GM19372 (cell line): Measurements from ENCODE around the gene MTX3.

Experiments
- ATAC-seq: cut with Tn5 transposase; IDR thresholded peaks from one replicate; pipeline ENCODE4 v1.9.1; 2021; ENCODE audit warnings: mild to moderate bottlenecking, low read depth, moderate library complexity; ENCODE audit not compliant: unreplicated experiment

Gene MTX3

DNA sequence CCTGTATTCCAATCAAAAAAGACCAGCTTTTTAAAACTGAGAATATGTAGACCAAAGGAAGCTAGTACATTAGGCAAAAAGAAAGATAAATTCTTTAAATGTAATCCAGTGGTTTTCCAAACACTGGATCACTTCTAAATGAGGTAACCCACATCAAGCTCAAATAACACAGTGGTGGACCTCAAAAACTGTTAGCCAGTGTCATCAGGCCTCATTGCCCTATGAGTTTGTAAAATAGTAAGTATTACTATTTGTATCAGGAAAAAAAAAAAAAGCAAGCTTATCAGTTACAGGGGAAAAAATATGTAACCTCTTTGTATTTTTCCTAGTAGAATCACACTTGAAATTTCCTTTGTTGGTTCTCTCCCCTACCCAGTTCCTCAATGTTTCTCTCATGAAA lies 6.7 kb downstream of the MTX3 start:
- ATAC-seq, result no peak

DNA sequence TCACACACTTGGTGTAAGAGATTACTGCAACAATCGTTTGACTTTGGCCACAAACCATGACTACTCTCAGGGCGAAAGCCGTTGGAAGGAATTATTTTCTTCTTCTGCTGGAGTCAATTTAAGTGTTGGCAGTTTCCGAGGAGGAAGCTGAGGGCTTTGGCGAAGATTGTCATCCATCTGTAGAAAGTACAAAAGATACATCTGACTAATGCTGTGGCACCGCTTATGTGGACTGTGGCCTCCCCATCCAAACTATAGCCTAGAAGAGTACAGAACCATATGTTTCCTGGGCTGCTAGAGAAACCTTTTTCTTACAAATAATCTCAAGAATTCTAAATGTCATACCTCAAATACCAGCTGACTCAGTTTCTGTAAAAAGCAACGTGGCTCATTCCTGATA lies 7.4 kb downstream of the MTX3 start:
- no peak for ATAC-seq

DNA sequence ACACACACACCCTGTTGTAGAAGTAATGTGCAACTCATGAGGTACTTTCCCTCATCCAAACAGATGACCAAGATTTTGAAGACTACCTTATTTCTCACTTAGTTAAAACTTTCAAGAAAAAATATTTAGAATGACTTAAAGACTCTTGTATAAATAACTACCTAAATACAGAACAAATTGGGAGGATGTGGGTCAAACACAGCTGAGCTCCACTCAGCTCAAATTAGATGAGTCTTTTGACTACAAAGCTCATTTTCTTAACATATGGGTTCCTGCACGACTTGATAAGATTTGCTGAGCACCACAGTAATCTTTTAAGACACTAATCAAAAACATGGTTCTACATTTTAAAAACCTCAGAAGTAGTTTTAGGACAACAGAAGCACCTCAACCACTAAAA lies 8.9 kb downstream of the MTX3 start:
- no peak for ATAC-seq

DNA sequence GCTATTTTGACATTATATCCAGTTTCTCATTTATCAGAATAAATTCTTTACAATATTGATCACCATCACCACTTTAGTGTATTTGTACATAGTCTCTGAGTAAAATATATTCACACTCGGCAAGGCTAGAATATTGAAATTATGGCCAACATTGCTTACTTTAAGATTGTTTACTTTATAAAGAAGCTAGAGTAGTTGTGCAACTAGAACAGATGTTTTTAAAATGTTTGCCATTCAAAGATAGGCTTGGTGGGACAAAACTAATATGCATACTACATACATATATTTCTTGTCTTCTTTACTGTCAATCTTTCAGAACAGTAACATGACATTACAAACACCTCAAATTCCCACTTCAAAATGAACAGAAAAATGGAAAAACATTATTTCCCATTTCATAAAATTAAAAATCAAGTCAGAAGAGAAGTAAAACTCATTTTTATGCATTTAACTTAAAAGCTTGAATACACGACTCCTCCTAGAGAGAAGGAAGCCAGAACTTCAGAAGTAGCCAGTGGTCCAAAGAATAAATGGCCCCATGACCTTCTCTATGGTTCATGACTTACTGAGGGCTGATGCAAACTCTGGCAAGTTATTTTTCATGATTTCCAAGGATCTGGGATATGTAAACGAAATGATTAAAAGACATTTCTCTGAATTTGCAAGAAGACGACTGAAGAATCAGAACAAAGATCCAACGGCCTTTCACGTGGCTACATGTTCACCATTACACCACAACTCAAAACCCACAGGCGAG lies 14.1 kb downstream of the MTX3 start:
- ATAC-seq, result no peak

DNA sequence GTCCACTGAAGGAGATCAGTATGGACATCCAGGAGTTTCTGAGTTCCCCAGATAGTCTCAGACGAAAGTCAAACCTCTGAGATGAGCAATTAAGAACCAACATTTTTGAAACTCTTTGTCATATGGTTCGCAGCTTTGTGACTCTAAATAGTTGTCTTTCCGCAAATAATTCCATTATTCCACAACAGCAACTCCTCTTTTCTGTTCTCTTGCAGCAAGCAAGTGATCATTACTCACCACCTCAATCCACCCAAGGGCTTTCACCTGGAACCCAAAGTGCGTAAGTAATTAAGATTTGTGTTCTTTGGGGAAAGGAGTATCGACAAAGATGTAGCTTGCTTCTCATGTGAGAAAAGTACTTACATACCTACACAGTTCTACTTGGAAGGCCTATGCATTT lies 15.6 kb downstream of the MTX3 start:
- ATAC-seq, result no peak

DNA sequence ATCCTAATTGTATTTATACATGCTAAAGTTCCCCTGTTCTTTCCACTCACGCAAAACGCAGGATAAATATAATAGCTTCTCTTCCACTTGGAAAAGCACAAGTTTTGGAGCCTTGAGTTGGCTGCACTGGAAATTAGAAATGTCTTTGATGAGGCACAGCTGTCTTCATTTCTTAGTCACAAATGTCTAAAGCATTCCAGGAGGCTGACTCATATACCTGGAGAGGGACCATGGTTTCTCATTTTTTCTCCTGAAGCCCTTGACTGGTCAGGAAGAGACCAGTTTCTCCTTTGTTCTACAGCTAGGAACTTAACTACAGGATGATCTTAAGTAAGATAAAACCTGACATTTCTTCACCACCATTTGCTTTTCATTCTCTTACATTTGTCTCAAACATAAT lies 16.2 kb downstream of the MTX3 start:
- no peak for ATAC-seq

DNA sequence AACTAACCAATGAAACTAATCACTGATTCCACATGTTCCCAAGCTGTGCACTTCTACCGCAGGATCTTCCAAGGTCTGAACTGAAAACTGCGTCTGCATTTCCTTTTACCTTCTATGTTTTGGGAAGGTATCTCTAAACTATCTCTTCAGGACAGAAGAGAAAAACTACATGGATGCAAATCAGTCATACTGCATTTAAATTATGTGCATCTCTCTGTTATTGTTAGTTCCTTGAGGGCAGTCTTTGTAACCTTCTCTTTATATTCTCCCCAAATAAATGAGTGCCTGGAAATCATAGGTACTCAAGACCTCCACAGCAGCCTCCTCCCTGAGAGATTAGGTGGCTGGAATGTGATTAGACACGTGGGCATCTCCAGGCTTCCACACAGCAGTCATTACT lies 17.1 kb downstream of the MTX3 start:
- ATAC-seq, result no peak

DNA sequence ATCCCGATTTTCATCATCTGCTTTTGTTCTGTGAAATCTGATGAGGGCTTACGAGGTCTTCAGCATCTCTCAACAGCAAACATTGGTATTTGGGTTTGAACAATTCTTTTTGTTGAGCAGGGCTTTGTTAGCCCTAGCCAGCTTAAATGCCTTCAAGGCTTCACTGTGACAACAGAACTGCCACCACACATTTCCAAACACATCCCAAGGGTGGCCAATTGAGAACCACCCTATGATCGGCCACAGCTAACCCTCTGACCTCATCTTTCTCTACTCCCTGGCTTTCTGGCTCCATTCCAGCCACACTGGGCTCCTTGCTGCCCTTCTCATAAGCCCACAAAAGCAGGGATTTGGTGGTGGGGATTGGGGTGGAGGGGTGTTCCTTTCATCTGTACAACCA lies 17.6 kb downstream of the MTX3 start:
- no peak for ATAC-seq

DNA sequence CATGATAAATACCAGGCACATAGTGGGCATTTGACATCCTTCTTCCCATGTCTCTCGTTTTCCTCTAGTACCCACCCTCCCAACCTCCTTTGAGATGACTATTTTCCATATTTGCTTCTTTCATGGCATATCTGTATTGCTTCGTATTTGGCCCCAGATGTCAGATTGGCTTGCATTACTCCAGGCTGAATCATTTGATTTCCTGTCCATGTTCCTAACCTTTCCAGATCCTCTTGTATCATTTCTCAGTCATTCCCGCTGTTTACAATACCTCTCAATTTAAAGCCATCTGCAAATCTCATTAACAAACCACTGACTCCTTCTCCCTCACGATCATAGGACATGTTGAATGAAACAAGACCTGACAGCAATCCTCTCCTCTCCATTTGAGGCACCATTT lies 19.9 kb downstream of the MTX3 start:
- no peak for ATAC-seq

DNA sequence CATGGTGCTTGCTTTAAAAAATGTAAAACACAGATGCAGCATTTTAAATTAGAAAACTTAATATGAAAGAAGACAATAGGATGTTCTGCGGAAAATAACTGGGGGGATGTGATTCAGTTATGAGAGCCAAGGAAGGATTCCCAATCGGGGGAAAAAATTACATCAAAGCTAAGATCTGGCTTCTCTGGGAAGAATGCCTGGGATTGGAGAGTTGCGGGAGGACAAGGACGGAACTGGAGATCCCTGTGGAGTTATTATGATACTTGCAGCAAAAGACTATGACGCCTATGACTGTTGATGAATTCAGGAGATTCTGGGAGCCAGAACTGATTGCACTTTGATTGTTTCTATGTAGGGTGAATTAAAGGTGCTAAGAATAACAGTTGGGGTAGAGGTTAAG lies 24.6 kb downstream of the MTX3 start:
- ATAC-seq, result no peak

DNA sequence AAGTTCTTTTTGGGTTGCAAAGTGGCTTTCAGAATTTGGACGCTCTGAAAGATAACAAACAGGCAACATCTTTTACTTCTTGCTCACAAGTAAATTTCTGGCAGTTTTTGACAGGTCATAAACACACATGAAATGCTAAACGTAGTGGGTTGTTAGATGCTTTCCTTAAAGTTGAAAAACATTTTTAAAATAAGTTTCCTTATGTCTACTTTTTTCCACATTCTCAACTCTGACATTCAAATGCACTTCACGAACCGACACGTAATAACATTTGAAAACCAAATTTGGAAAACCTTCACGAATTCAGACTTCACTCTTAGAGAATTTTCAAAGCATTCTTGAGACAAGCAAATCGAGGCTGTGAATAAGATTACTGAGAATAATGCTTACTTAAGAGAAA lies 26.9 kb downstream of the MTX3 start:
- ATAC-seq, result no peak

DNA sequence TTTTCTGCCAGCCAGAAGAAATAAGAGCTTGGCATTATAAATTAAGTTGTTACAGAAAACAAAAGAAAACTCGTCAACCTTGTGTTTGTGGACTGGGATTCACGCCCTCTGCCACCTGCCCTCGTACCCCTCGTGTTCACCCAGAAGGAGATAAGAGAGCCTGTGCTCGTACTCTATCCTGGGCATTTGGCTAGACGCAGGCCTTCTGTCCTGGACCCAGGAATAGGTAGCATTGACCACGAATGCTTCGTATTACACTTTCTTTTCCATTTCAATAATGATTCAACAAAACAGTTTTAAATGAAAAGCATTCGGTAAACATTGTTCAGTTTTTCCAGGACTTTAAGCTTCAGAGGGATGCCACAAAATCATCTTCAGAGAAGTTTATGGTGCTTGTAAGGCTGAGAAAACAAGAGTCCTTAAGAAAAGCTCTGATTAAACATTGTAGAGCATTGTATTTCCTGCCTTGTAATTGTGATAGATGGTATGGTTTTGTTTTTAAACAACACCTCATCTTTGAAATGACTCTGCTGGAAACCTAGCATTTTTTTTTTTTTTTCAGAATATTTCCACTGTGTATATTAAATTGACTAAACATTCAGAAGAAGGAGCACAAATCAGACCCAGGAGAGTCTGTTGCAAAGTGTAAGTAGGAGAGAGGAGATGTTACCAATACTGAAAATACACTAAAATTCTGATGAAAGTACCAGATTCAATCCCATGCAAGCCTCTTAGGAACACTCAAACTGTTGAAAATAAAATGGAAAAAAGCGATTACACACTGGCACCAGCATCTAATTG lies 27.6 kb downstream of the MTX3 start:
- ATAC-seq, result no peak

DNA sequence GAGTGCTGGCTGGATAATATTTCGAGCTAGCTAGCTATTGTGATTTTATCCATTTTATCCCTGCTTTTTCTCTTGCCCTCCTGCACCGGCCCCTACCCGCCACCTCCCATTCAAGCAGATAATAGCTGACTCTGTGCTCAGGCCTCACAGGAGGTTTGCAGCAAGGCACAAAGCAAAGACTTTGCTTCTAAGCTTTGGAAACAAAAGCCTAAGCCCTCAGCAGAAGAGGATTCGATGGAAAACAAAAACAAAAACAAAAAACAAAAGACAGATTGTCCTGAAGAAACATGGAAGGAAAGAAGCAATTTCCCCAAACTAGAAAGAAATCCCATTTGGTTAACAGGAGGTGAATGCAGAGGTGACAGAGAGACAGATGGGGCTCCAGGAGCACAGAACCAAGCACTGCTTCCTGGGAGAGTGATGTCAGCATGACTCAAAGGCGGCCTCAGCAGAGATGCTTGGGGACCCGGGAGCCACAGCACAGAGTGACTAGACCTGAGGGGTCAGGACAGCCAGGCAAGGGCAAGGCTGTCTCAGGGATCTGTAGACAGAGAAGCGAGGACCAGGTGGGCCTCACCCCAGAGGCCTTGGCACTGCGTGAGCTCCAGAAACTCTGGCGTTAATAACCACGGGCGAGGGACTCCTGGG lies 28.4 kb downstream of the MTX3 start:
- no peak for ATAC-seq

DNA sequence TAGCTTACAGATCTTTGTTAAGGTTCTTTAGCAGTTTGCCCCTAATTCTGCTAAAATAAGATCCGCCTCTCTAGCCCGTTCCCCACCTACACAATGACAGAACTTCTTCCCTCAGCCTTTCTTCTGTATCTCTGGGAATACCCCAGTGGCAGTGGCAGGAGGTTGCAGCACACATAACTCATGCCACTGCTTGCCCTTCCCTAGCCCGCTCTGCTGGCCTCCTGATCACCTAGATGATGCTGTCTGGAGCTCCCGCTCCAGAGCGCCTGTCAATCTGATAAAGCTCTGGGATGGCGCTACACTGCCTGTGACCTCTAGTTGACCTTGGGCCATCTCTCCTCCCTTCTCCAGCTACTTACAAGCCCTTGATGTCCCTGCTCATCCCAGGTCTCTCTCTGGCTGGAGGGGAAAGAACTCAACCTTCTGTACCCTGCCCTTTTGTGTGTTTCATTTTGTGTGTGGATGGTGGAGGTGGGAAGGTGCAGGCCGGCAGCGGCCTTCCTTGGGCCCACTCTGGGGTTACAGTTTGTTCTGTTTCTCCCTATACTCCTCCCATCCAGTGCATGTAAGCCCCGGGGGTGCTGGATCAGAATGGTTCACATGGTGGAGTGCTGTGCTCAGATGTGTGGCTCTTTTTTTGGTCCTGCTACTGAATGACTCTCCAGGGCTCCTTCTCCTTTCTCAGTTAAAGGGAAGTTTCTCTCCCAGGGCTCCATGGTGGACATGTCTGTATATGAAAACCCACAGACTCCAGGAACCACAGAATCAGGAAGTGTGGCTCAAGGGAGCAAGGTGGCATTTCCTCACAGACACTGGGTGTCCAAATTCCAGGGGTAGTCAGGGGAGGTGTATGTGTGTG lies 29.1 kb downstream of the MTX3 start:
- ATAC-seq, result no peak

DNA sequence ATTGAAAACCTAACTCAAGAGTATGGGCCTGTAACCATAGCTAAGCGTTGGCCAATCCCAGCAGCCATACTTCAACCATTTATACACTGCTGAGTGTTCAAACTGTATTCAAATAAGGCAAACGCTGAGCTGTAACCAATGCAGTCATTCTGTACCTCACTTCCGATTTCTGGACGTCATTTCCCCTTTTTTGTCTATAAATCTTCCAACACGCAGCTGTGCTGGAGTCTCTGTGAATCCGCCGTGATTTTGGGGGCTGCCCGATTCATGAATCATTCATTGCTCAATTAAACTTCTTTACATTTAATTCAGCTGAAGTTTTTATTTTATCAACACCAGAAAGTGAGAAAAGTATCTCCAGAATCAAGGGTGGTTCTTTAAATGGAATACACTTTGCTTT lies 31.7 kb downstream of the MTX3 start:
- no peak for ATAC-seq

DNA sequence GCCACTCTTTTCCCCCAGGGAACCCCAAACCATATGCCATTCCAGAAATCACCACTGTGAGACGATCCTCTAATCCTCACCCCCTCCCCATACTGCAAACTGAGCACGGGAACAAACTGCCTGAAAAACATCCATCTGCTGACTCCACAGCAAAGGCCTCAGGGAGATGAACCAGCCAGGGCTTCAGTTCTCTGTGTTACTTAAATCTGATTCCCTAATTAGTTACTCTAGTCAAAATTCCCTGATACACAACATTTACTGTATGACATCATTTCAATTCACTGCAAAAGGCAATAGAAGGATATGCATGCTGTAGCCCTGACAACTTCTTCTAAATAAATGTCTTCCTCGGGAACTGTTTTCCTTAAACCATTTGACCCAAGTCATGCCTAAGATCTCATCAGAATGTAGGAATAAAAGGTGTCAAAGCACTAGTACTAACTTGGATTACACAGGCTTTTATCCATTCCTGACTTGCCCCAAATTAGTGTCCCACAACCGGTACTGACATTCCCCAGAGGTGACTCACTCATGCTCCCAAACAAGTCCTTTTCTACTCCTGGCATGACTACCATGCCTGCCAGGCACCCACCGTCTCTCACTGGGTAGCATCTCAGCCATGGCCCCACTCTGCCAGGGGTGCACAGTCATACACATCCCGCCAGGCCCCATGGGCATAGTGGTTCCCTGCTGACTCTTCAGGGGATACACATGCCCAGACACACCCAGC lies 35.0 kb downstream of the MTX3 start:
- no peak for ATAC-seq

DNA sequence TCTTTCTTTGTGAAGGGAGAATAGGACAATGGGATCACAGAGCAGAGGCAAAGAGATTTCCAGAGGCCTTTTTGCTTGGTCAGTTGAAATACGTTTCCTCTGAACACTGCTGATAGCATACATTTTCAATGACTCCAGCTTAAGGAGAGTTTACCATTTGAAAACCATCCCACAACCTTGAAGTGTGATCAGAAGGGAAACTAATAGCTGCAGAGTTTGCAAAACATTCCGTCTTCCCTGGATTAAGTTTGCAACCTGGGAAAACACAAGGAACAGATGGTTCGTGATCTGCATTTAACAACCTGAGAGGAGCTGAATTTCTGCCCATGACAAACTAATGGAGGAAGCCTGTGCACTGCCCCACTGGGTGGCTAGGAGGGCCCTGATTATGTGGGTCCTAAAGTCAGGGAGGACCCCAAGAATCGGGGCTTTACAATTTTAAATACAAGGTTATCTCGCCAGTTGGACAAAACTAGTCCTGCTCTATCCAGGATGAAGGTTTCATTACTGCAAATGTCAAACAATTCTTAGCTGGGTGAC lies 35.6 kb downstream of the MTX3 start:
- no peak for ATAC-seq

DNA sequence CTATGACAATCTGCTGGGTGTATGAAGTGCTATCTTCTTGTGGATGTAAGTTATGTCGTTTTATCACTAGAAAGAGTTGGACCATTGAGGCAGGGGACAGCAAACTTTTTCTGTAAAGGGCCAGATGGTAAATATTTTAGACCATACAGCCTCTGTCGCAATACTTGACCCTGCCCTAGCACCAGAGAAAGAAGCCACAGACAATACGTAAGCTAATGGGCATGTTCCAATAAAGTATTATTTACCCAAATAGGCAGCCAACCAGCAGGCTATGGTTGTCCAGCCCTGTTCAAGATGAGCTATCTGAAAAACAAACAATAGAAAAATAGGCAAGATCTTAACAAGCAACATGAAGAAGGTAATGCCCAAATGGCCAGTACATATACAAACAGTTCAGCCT lies 36.4 kb downstream of the MTX3 start:
- no peak for ATAC-seq

DNA sequence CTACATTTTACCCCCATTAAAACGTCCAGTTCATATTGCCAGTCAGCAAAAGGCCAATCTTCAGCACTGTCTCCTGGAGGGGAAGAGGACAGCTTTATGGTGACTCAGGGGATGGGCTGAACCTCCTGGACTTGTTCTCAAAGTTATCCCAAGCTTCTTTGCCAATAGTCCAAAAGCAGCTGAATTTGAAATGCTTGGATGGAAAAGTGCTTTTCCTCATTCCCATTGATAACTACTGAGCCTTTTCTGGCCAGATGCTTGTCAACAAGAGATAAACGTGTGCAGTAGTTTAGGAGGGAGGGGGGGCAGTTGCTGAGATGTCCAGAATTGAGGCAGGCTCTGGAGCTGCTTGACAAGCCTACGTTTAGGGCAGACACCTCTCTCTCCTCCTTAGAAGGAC lies 43.5 kb downstream of the MTX3 start:
- no peak for ATAC-seq

DNA sequence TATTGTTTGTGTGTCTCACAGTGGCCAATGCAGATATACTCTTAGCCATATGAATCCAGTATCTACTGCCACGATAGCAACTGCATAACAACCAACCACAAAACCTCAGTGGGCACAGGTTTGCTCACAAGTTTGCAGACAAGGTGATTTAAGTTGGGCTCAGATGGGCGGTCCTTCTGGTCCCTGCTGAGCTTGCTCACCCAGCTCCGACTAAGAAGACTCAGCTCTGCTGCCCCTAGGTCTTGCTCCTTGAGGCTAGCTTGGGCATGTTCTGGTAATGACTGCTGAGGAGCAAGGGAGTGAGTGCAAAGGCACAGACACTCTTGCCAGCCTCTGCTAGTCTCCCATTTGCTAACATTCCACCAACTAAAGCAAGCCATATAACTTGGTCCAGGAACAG lies 52.6 kb downstream of the MTX3 start:
- ATAC-seq, result no peak
